Tibial nerve (tissue), 4 donors: ENCODE data around the gene NTNG2. TPM values are rescaled to one million over a fixed set of nuclear protein-coding genes. Genes with fewer than 3 reads are reported as not detected.

Experiments
- DNase-seq, 2 donors: peaks; one replicate each; pipeline ENCODE4 v3.0.0-alpha.2; 2019; ENCODE audit warnings: low spot score in 2 of 2
- H3K27ac ChIP-seq, 4 donors: fragments of 200-600 bp; sonication (generic) in 3 of 4; one replicate each; pipeline ENCODE4 v1.5.1; 2017 to 2019; ENCODE audit warnings: mild to moderate bottlenecking in 1 of 4
- H3K27me3 ChIP-seq, 2 donors: fragments of 200-600 bp; sonication (generic) in 1 of 2; one replicate each; pipeline versions ENCODE4 v1.5.1 to v1.6.0; 2017 to 2019
- H3K36me3 ChIP-seq, 3 donors: fragments of 200-600 bp; sonication (generic); one replicate each; pipeline ENCODE4 v1.5.1; 2018 to 2019
- H3K4me1 ChIP-seq, 4 donors: fragments of 200-600 bp; sonication (generic) in 3 of 4; one replicate each; pipeline ENCODE4 v1.5.1; 2017 to 2019
- H3K4me3 ChIP-seq, 4 donors: fragments of 200-600 bp; sonication (generic) in 3 of 4; one replicate each; pipeline ENCODE4 v1.5.1; 2017 to 2019; ENCODE audit warnings: mild to moderate bottlenecking in 1 of 4, moderate library complexity in 1 of 4
- H3K9me3 ChIP-seq, 4 donors: fragments of 200-600 bp; sonication (generic) in 3 of 4; one replicate each; pipeline ENCODE4 v1.5.1; 2017 to 2019
- CTCF ChIP-seq, 5 experiments: fragments of 200-600 bp in 3 of 5; fragments of 450-650 bp in 2 of 5; sonication (generic) in 3 of 5; IDR thresholded peaks; one replicate each; pipeline ENCODE4 v1.5.1; 2016 to 2019; ENCODE audit warnings: antibody characterized with exemption in 5 of 5, mild to moderate bottlenecking in 3 of 5, moderate library complexity in 2 of 5
- EP300 ChIP-seq, 2 donors: sonication (generic); formaldehyde crosslinking; IDR thresholded peaks; one replicate each; pipeline ENCODE4 v1.6.1; 2017; ENCODE audit warnings: antibody characterized with exemption in 2 of 2, mild to moderate bottlenecking in 1 of 2
- POLR2A ChIP-seq, 2 donors: fragments of 450-650 bp; IDR thresholded peaks; one replicate each; pipeline ENCODE4 v1.6.1; 2017; ENCODE audit warnings: antibody characterized with exemption in 2 of 2, mild to moderate bottlenecking in 2 of 2, moderate library complexity in 2 of 2
- WGBS, 2 donors: methylation state at CpG; one replicate each; pipeline ENCODE4 v1.1.5; 2018; 5-methylcytosine and 5-hydroxymethylcytosine counted together
- total RNA-seq, 4 donors: library from RNA; depleted of rRNA; stranded (reverse); fragments of >200 nt; gene quantifications; one replicate each; pipeline ENCODE4 v1.1.0, GENCODE V29; 2016

The NTNG2 gene
- total RNA-seq, 4 donors from 2014 or later, result 0.63 to 21.4 (median 1.0) TPM

DNA sequence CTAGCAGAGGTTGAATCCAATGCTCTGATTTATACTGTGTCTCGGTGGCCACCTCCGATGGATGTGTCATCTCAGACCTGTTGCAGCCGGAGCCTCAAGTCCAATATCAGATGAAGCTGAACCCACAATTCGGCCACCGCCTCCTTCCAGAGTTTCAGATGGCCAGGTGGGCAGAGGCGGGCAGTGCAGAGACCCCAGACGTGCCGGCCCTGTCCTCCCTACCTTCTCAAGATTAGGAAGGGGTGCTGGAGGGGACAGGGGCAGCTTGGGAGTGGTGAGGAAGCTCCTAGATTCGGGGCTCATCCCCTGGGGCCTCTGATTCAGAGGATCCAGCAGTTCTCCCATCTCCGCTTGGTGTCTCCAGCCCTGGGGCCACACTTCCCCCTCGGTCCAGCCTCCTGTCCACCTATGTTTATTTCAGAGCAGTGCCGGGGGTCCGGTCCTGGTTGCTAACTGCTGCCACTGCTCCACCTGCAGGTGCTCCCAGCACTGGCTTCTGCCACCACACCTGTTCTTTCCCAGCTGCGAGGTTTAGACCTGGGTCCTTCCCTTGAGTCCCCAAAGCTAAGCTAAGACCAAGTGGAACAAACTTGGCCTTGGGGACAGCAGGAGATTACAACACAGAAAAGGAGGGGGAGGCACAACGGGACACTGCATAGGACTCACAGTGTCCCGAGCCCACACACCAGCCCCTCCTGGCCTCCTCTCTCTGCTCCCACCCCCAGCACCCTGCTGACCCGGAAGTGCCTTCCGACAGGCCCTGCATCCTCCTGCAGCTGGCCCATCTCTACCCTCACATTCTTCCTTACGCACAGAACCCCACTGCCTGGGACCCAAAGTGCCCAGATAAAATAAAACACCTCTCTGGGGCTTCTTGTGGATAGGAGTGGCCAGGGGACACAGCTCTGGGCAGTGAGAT lies 81.6 kb downstream of the NTNG2 start:
- no peak for DNase-seq
- H3K27me3 ChIP-seq, result peaks cover 0 to 8% of the 10 kb centered on the region in 2 donors
- no peak overlapping the region for H3K4me3 ChIP-seq
- no peaks in the 10 kb centered on the region for H3K36me3 ChIP-seq
- H3K4me1 ChIP-seq, result peaks cover 0 to 39% (median 8%) of the 10 kb centered on the region in 4 donors
- H3K9me3 ChIP-seq, result no peaks in the 10 kb centered on the region
- 81 to 89% methylated on average over 19 of the region's 19 CpGs for WGBS, 2 donors
- TF ChIP-seq POLR2A (IDR thresholded peaks at IDR 0.05) (no peak), CTCF (IDR thresholded peaks at IDR 0.05) (no peak), EP300 (IDR thresholded peaks at IDR 0.05) (no peak)
- H3K27ac ChIP-seq, result peak overlapping the region in 1 of 4 donors; percentile 65

GRCh38 chr9:132244582-132245455 lies 83.0 kb downstream of the NTNG2 start:
- Histone ChIP-seq H3K27me3 (peaks cover 0 to 8% of the 10 kb centered on the region in 2 donors), H3K27ac (peak overlapping the region in 2 of 4 donors; percentile 66 to 67), H3K9me3 (no peaks in the 10 kb centered on the region), H3K4me1 (peaks cover 0 to 39% (median 8%) of the 10 kb centered on the region in 4 donors), H3K4me3 (no peak overlapping the region), H3K36me3 (no peaks in the 10 kb centered on the region)
- WGBS, 2 donors, result 42 to 58% methylated on average over 15 to 19 of the region's 19 CpGs
- TF ChIP-seq POLR2A (IDR thresholded peaks at IDR 0.05) (no peak), EP300 (IDR thresholded peaks at IDR 0.05) (no peak), CTCF (IDR thresholded peaks at IDR 0.05) (no peak)
- no peak for DNase-seq

GRCh38 chr9:132245465-132245864 lies 83.6 kb downstream of the NTNG2 start:
- Histone ChIP-seq H3K36me3 (no peaks in the 10 kb centered on the region), H3K27ac (no peak overlapping the region), H3K9me3 (no peaks in the 10 kb centered on the region), H3K27me3 (peaks cover 0 to 8% of the 10 kb centered on the region in 2 donors), H3K4me1 (peaks cover 0 to 35% (median 8%) of the 10 kb centered on the region in 4 donors), H3K4me3 (no peak overlapping the region)
- TF ChIP-seq EP300 (IDR thresholded peaks at IDR 0.05), result no peak
- TF ChIP-seq POLR2A (IDR thresholded peaks at IDR 0.05), result no peak
- no peak for TF ChIP-seq CTCF (IDR thresholded peaks at IDR 0.05)
- WGBS, 2 donors, result 89 to 94% methylated on average over 6 to 9 of the region's 9 CpGs
- no peak for DNase-seq

DNA sequence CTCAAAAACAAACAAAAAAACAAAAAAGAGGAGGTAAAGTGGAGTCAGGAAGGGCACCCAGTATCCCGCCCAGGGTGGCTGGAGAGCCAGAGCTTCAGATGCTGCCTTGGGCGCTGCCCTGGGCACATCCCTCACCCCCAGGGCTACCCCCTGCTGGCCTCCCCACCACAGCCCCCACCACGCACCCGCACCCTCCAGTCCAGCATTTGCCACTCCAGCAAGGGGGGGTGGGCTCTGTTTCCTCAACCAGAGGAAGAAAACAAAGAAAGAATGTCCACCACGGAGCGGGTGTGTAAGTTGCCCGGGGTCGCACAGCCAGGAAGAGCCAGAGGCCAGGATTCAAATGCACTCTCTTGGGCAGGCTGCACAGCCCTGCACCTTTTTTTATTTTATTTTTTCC lies 86.1 kb downstream of the NTNG2 start:
- no peak for DNase-seq
- H3K4me1 ChIP-seq, result peaks cover 0 to 16% (median under 1%) of the 10 kb centered on the region in 4 donors
- 60 to 69% methylated on average over 8 of the region's 8 CpGs for WGBS, 2 donors
- peaks cover 0 to 11% (median 0%) of the 10 kb centered on the region in 4 donors for H3K9me3 ChIP-seq
- peaks cover 0 to 13% of the 10 kb centered on the region in 2 donors for H3K27me3 ChIP-seq
- H3K4me3 ChIP-seq, result no peak overlapping the region
- no peak overlapping the region for H3K27ac ChIP-seq
- TF ChIP-seq EP300 (IDR thresholded peaks at IDR 0.05), result no peak
- no peaks in the 10 kb centered on the region for H3K36me3 ChIP-seq

- Histone ChIP-seq H3K36me3 (no peaks in the 10 kb centered on the region), H3K4me3 (no peak overlapping the region), H3K9me3 (peaks cover 0 to 11% (median 0%) of the 10 kb centered on the region in 4 donors), H3K27ac (no peak overlapping the region), H3K27me3 (peaks cover 0 to 21% of the 10 kb centered on the region in 2 donors), H3K4me1 (peaks cover 0 to 15% (median 0%) of the 10 kb centered on the region in 4 donors)
- no peak for DNase-seq
- TF ChIP-seq EP300 (IDR thresholded peaks at IDR 0.05) (no peak), POLR2A (IDR thresholded peaks at IDR 0.05) (no peak), CTCF (IDR thresholded peaks at IDR 0.05) (no peak)
- WGBS, 2 donors, result 81 to 85% methylated on average over 3 to 6 of the region's 6 CpGs
These were observed 87.3 kb downstream of the NTNG2 start for GRCh38 chr9:132249123-132249522.
